Measurements from ENCODE around the gene ME2. TPM values are rescaled to one million over a fixed set of nuclear protein-coding genes. Genes with fewer than 3 reads are reported as not detected.

ME2 gene
- total and polyA plus RNA-seq, 2 donors (not counting 1 experiment from before 2014, with no cell fraction given): 28.4 to 57.8 TPM

DNA sequence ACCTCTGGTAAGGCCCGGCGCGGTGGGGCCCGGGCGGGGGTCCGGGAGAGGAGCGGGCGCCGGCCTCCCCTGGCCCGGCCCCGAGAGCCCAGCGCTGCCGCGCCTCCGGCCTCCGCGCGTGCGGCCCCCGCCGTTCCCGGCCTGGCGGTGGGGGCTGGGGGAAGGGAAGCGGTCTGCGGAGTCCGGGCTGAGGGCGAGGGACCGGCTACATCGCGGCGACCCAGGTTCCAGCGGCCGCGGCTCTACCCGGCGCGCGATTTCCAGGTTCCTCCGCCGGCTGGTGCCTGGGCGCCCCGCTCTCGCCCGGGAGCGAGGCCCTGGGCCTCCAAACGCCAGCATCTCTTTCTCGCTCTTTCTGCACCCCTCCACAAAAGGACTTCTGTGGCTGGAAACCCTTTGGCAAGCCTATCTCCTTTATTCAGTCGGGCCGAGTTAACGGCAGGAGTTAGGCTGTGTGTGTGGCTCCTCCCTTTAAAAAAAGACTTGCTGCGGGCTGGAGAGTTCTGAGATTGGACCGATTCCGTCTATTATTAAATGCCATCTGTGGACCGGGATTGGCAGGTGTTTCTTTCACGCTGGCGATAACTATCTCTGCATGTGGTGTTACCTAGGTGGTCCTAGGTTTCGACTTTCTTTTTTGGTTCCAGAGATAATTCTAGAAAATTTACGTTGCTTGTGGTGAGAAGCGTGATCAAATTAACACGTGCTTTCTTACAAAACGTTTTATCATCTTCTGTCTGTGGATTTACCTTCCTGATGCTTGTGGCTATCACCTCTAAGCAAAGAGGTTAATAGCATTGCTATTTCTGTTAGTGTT lies 592 bp downstream of the ME2 start:
- Histone ChIP-seq H3K4me2 (replicated peaks; ENCODE audit: low read depth, low read length, poor library complexity, severe bottlenecking) (peak overlapping the region; percentile 93), H2AFZ (ENCODE audit: insufficient read depth, low read depth, low read length, poor library complexity, severe bottlenecking) (peak overlapping the region; percentile 94), H4K20me1 (ENCODE audit: control insufficient read depth, insufficient read depth, low read length, poor library complexity, severe bottlenecking) (peaks cover 14% of the 10 kb centered on the region), H3K9ac (ENCODE audit: low read length) (peak overlapping the region; percentile 93), H3K4me3 (ENCODE audit: control extremely low read depth in 1 of 5, extremely low read depth in 1 of 5, insufficient read depth in 1 of 5, low read depth in 2 of 5, low read length in 4 of 5) (peak overlapping the region; percentile 80 to 95 (median 85)), H3K27me3 (replicated peaks in 1 of 4; ENCODE audit: control extremely low read depth in 1 of 4, control insufficient read depth in 3 of 4, insufficient read depth in 4 of 4, low read length in 3 of 4) (no peaks in the 10 kb centered on the region), H3K27ac (ENCODE audit: low read length in 2 of 2) (peak overlapping the region; percentile 41 to 96), H3K79me2 (ENCODE audit: control insufficient read depth, insufficient read depth, low read length) (peaks cover 51% of the 10 kb centered on the region), H3K4me1 (ENCODE audit: control insufficient read depth in 2 of 2, insufficient read depth in 2 of 2, low read length in 2 of 2) (peaks cover 22 to 28% of the 10 kb centered on the region in 2 donors), H3K9me3 (ENCODE audit: control extremely low read depth in 1 of 3, control insufficient read depth in 2 of 3, insufficient read depth in 1 of 3, low read length in 2 of 3) (no peaks in the 10 kb centered on the region), H3K36me3 (replicated peaks in 1 of 2; ENCODE audit: control extremely low read depth in 1 of 2, control insufficient read depth in 1 of 2, extremely low read depth in 1 of 2, insufficient read depth in 2 of 2, low read length in 1 of 2) (no peaks in the 10 kb centered on the region)
- POLR2A ChIA-PET: interaction anchor here (0.8 to 1.9 kb wide), 9 partner anchors 10 to 318 kb away, joined by 3 to 24 read pairs (median 4); partner anchors contain the start of genes ELAC1, MEX3C and SMAD4
- Mint-ChIP-seq H3K27me3 (no peaks in the 10 kb centered on the region), H3K9me3 (ENCODE audit: insufficient read depth) (no peaks in the 10 kb centered on the region), H3K4me3 (peak overlapping the region; percentile 98), H3K4me1 (peaks cover 35% of the 10 kb centered on the region), H3K27ac (peak overlapping the region; percentile 93)
- DNase-seq: no peak
- CTCF ChIA-PET: interaction anchor here (0.9 to 1.9 kb wide), 6 partner anchors 38 to 318 kb away, joined by 3 to 17 read pairs (median 4); partner anchors contain the start of genes MEX3C, MRO and SMAD4
- WGBS (ENCODE audit: insufficient coverage): under 1% methylated on average over 49 of the region's 61 CpGs
- TF ChIP-seq CTCF (IDR thresholded peaks at IDR 0.05) (no peak), EZH2 (IDR thresholded peaks at IDR 0.05; ENCODE audit: borderline replicate concordance, insufficient read depth, low read depth, low read length, poor library complexity, severe bottlenecking) (no peak)
- ATAC-seq (ENCODE audit: low read depth): no peak
- intact Hi-C loops (cut with micrococcal nuclease): loop anchor here (1.0 to 5.0 kb wide), 6 partner anchors 59 to 1392 kb away; partner anchors contain the start of genes C18orf32, ELAC1, MEX3C and MRO

DNA sequence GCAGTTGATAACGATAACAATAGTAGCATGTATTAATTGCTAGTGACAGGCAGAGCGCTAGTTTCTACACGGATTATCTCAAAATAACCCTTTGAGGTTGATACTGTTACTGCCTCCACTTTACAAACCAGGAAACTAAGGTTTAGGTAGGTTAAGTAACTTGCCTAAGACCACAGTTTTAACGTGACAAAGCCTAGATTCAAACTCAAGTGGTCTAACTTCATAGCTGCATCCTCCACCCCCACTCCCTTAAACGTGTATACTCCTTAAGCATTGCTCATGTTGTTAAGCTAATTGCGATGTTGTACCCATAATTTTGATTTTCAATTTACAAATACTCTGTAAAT lies 1.2 kb downstream of the ME2 start:
- CTCF ChIA-PET: interaction anchor here (0.6 to 1.1 kb wide), 4 partner anchors 10 to 136 kb away, joined by 3 to 4 read pairs (median 4); no protein-coding TSS in a partner anchor
- peak overlapping the region; percentile 93 for H3K4me2 ChIP-seq (replicated peaks; ENCODE audit: low read depth, low read length, poor library complexity, severe bottlenecking)
- peak overlapping the region; percentile 93 for H3K9ac ChIP-seq (ENCODE audit: low read length)
- POLR2A ChIA-PET: no interaction called here
- ATAC-seq (ENCODE audit: low read depth) (no peak), DNase-seq (no peak)
- WGBS (ENCODE audit: insufficient coverage): no CpG with 5 or more reads among the region's 6 CpGs
- peaks cover 22 to 28% of the 10 kb centered on the region in 2 donors for H3K4me1 ChIP-seq (ENCODE audit: control insufficient read depth in 2 of 2, insufficient read depth in 2 of 2, low read length in 2 of 2)
- H3K36me3 ChIP-seq (replicated peaks in 1 of 2; ENCODE audit: control extremely low read depth in 1 of 2, control insufficient read depth in 1 of 2, extremely low read depth in 1 of 2, insufficient read depth in 2 of 2, low read length in 1 of 2): no peaks in the 10 kb centered on the region
- no peaks in the 10 kb centered on the region for H3K27me3 ChIP-seq (replicated peaks in 1 of 4; ENCODE audit: control extremely low read depth in 1 of 4, control insufficient read depth in 3 of 4, insufficient read depth in 4 of 4, low read length in 3 of 4)
- Mint-ChIP-seq H3K4me1 (peaks cover 37% of the 10 kb centered on the region), H3K9me3 (ENCODE audit: insufficient read depth) (no peaks in the 10 kb centered on the region), H3K27ac (peak overlapping the region; percentile 93), H3K27me3 (no peaks in the 10 kb centered on the region), H3K4me3 (peak overlapping the region; percentile 98)
- TF ChIP-seq CTCF (IDR thresholded peaks at IDR 0.05): no peak
- TF ChIP-seq EZH2 (IDR thresholded peaks at IDR 0.05; ENCODE audit: borderline replicate concordance, insufficient read depth, low read depth, low read length, poor library complexity, severe bottlenecking): no peak
- H3K4me3 ChIP-seq (ENCODE audit: control extremely low read depth in 1 of 5, extremely low read depth in 1 of 5, insufficient read depth in 1 of 5, low read depth in 2 of 5, low read length in 4 of 5): peak overlapping the region; percentile 80 to 95 (median 85)
- peak overlapping the region; percentile 41 to 96 for H3K27ac ChIP-seq (ENCODE audit: low read length in 2 of 2)
- H4K20me1 ChIP-seq (ENCODE audit: control insufficient read depth, insufficient read depth, low read length, poor library complexity, severe bottlenecking): peaks cover 14% of the 10 kb centered on the region
- peaks cover 57% of the 10 kb centered on the region for H3K79me2 ChIP-seq (ENCODE audit: control insufficient read depth, insufficient read depth, low read length)
- intact Hi-C loops (cut with micrococcal nuclease): no loop called here
- no peaks in the 10 kb centered on the region for H3K9me3 ChIP-seq (ENCODE audit: control extremely low read depth in 1 of 3, control insufficient read depth in 2 of 3, insufficient read depth in 1 of 3, low read length in 2 of 3)
- peak overlapping the region; percentile 94 for H2AFZ ChIP-seq (ENCODE audit: insufficient read depth, low read depth, low read length, poor library complexity, severe bottlenecking)

Data from B cell (primary cell).